ENCODE results near the gene CD69.
"Not testable (repeated sequence)": the region's sequence is repeated elsewhere in the genome, so short reads cannot be mapped to it uniquely, and the experiment has no call there.

CD69 gene

GRCh38 chr12:9713032-9713558 is 47.6 kb downstream of the CD69 start:
- not testable (repeated sequence) for DNase-seq

- no peak for DNase-seq
Observed at GRCh38 chr12:9711664-9712063, 49.0 kb downstream of the CD69 start.

- no peak for DNase-seq
Observed at GRCh38 chr12:9710584-9711375, 49.9 kb downstream of the CD69 start.

GRCh38 chr12:9708853-9709252 is 51.8 kb downstream of the CD69 start:
- no peak for DNase-seq

GRCh38 chr12:9707864-9708808 is 52.6 kb downstream of the CD69 start:
- peak; percentile 36 to 84 (median 50) for DNase-seq

GRCh38 chr12:9707356-9707755 is 53.3 kb downstream of the CD69 start:
- no peak for DNase-seq

GRCh38 chr12:9706086-9706685 is 54.5 kb downstream of the CD69 start:
- no peak for DNase-seq

GRCh38 chr12:9704561-9704960 is 56.1 kb downstream of the CD69 start:
- not testable (repeated sequence) for DNase-seq
